A549 (cell line): ENCODE measurements around the gene TESK2. TPM values are rescaled to one million over a fixed set of nuclear protein-coding genes. Genes with fewer than 3 reads are reported as not detected.

Source experiments
- ATAC-seq, 2 experiments: fragments of 200-7000 bp in 1 of 2; fragments of >200 bp in 1 of 2; cut with Nextera tagmentation in 1 of 2; cut with Tn5 transposase in 1 of 2; 3 replicates each; pipeline versions ENCODE4 v1.8.0 to v1.9.1; 2018 to 2020; ENCODE audit warnings: mild to moderate bottlenecking in 1 of 2, moderate library complexity in 1 of 2
- CTCF ChIA-PET: fragments of 300-600 bp; sonication (Branson Sonifier 250); formaldehyde crosslinking; extraction: SDS; loops from one replicate; lab custom pipeline; 2021; ENCODE audit warnings: antibody characterized with exemption, inconsistent platforms; lab: Yijun Ruan, JAX
- POLR2A ChIA-PET: fragments of 350-600 bp; formaldehyde crosslinking; extraction: SDS; loops from one replicate; lab custom pipeline; 2021; ENCODE audit warnings: antibody characterized with exemption, inconsistent platforms; lab: Yijun Ruan, JAX
- DNase-seq, 2 experiments: peaks; one replicate each; pipeline versions ENCODE4 v3.0.0 to v3.0.0-alpha.2; 2011 to 2016; ENCODE audit warnings: low read depth in 1 of 2, low spot score in 1 of 2
- FAIRE-seq: peaks from 2 replicates; lab custom pipeline; 2011; peaks lifted over from hg19 to GRCh38; lab: Jason Lieb, UNC
- H3K27ac ChIP-seq, 2 experiments: fragments of >200 bp; sonication (Bioruptor Twin); formaldehyde crosslinking; 3 replicates each; pipeline ENCODE4 v1.5.1; 2016 to 2017
- H3K4me1 ChIP-seq: fragments of >200 bp; sonication (Bioruptor Twin); formaldehyde crosslinking; 3 replicates; pipeline ENCODE4 v1.6.1; 2016
- H3K4me2 ChIP-seq: fragments of >200 bp; sonication (Bioruptor Twin); formaldehyde crosslinking; 3 replicates; pipeline ENCODE4 v1.6.1; 2016
- H3K4me3 ChIP-seq: fragments of >200 bp; sonication (Bioruptor Twin); formaldehyde crosslinking; 3 replicates; pipeline ENCODE4 v1.5.1; 2016
- H3K9me3 ChIP-seq: fragments of >200 bp; sonication (Bioruptor Twin); formaldehyde crosslinking; 3 replicates; pipeline ENCODE4 v1.6.1; 2016
- BHLHE40 ChIP-seq: IDR thresholded peaks from 2 replicates; pipeline ENCODE4 v1.6.1; 2012; ENCODE audit warnings: low read depth, low read length, inconsistent platforms
- CBX8 ChIP-seq: fragments of 200-600 bp; sonication (generic); IDR thresholded peaks from 2 replicates; pipeline ENCODE4 v1.6.1; 2016
- EHMT2 ChIP-seq: fragments of 200-600 bp; sonication (generic); IDR thresholded peaks from 2 replicates; pipeline ENCODE4 v1.6.1; 2016; ENCODE audit warnings: antibody characterized with exemption, low read depth, mild to moderate bottlenecking, moderate library complexity
- HEYL ChIP-seq: fragments of 250-450 bp; sonication (Bioruptor Pico); IDR thresholded peaks from 2 replicates; pipeline ENCODE4 v1.8.0; 2021; ENCODE audit warnings: mild to moderate bottlenecking, moderate library complexity
- HOXA7 ChIP-seq: fragments of 250-450 bp; sonication (Bioruptor Pico); IDR thresholded peaks from 2 replicates; pipeline ENCODE4 v1.5.0; 2020; ENCODE audit warnings: mild to moderate bottlenecking, moderate library complexity
- JUNB ChIP-seq: fragments of >200 bp; sonication (Bioruptor Twin); formaldehyde crosslinking; IDR thresholded peaks from 2 replicates; pipeline ENCODE4 v1.6.1; 2016
- KDM1A ChIP-seq: fragments of 200-600 bp; sonication (generic); IDR thresholded peaks from 2 replicates; pipeline ENCODE4 v1.6.1; 2016; ENCODE audit warnings: low read depth, mild to moderate bottlenecking
- KDM5A ChIP-seq: fragments of 200-600 bp; sonication (generic); IDR thresholded peaks from 2 replicates; pipeline ENCODE4 v1.6.1; 2016; ENCODE audit warnings: antibody characterized with exemption, mild to moderate bottlenecking
- MAX ChIP-seq: IDR thresholded peaks from 2 replicates; pipeline ENCODE4 v1.6.1; 2012
- MAZ ChIP-seq: fragments of 150-350 bp; IDR thresholded peaks from 2 replicates; pipeline ENCODE4 v1.6.1; 2014; ENCODE audit warnings: antibody characterized with exemption, low read depth, low read length, borderline replicate concordance
- NFE2L2 ChIP-seq: fragments of 150-350 bp; conservative IDR thresholded peaks from 2 replicates; pipeline ENCODE4 v1.6.1; 2014; ENCODE audit warnings: low read length
- NPAS2 ChIP-seq: fragments of 250-450 bp; sonication (Bioruptor Pico); IDR thresholded peaks from 2 replicates; pipeline ENCODE4 v1.8.0; 2022; ENCODE audit warnings: mild to moderate bottlenecking, moderate library complexity, borderline replicate concordance
- PHF8 ChIP-seq: fragments of 200-600 bp; sonication (generic); IDR thresholded peaks from 2 replicates; pipeline ENCODE4 v1.6.1; 2016; ENCODE audit warnings: low read depth, mild to moderate bottlenecking, antibody characterized with exemption, moderate library complexity, borderline replicate concordance
- POLR2AphosphoS2 ChIP-seq: conservative IDR thresholded peaks from 2 replicates; pipeline ENCODE4 v1.6.1; 2012; ENCODE audit warnings: low read length, improper control_type of control experiment, inconsistent platforms
- RAD21 ChIP-seq, 2 experiments: fragments of >200 bp in 1 of 2; sonication (Bioruptor Twin) in 1 of 2; formaldehyde crosslinking in 1 of 2; IDR thresholded peaks in 1 of 2; conservative IDR thresholded peaks in 1 of 2; 2 replicates in 1 of 2; 3 replicates in 1 of 2; pipeline ENCODE4 v1.6.1; 2012 to 2018; ENCODE audit warnings: inconsistent platforms in 1 of 2
- RCOR1 ChIP-seq: fragments of 150-350 bp; IDR thresholded peaks from 2 replicates; pipeline ENCODE4 v1.6.1; 2014; ENCODE audit warnings: antibody characterized with exemption, low read length, low read depth
- RFX5 ChIP-seq: fragments of 450-650 bp; IDR thresholded peaks from 2 replicates; pipeline ENCODE4 v1.7.1; 2014; ENCODE audit warnings: antibody characterized with exemption, mild to moderate bottlenecking, moderate library complexity
- SREBF2 ChIP-seq: fragments of 450-650 bp; IDR thresholded peaks from 2 replicates; pipeline ENCODE4 v1.6.1; 2014; ENCODE audit warnings: mild to moderate bottlenecking, moderate library complexity
- USF2 ChIP-seq: fragments of 450-650 bp; IDR thresholded peaks from 2 replicates; pipeline ENCODE4 v1.6.1; 2014; ENCODE audit warnings: antibody characterized with exemption
- ZC3H11A ChIP-seq: fragments of 450-650 bp; IDR thresholded peaks from 2 replicates; pipeline ENCODE4 v1.6.1; 2014; ENCODE audit warnings: antibody characterized with exemption, mild to moderate bottlenecking
- WGBS: methylation state at CpG from one replicate; pipeline ENCODE4 v1.1.6; 2017; ENCODE audit errors: missing lambda C conversion rate; 5-methylcytosine and 5-hydroxymethylcytosine counted together
- polyA plus RNA-seq, 4 experiments: library from polyadenylated mRNA; depleted of rRNA in 3 of 4; stranded (reverse); fragments of >200 nt; fragmentation: RNase III in 1 of 4; extraction: RNeasy Plus Mini Kit Qiagen cat#74134 plus additional on column Dnase treatment in 1 of 4; gene quantifications; 2 replicates in 3 of 4; 3 replicates in 1 of 4; pipeline ENCODE4 v1.2.3, GENCODE V29; 2011 to 2017
- TF ChIP-seq, protein P1 (sequence below): fragments of 250-450 bp; sonication (Bioruptor Pico); IDR thresholded peaks from 2 replicates; pipeline ENCODE4 v1.5.0; 2020; ENCODE audit warnings: low read depth, mild to moderate bottlenecking, moderate library complexity
- TF ChIP-seq, protein P2 (sequence below): fragments of >200 bp; sonication (Bioruptor Twin); formaldehyde crosslinking; IDR thresholded peaks from 3 replicates; pipeline ENCODE4 v1.5.1; 2016

The TESK2 gene
- polyA plus RNA-seq, 2 of the 4 experiments (the other 2 are of a cell fraction): 0.22 to 0.48 TPM

GRCh38 chr1:45348020-45348419 is 142.9 kb downstream of the TESK2 start (continued):
- TF ChIP-seq HEYL (CRISPR knock-in tag) (no peak), RAD21 (conservative IDR thresholded peaks at IDR 0.05 in 1 of 2, IDR thresholded peaks at IDR 0.05 in 1 of 2) (no peak), CBX8 (no peak), ZC3H11A (no peak)

DNA sequence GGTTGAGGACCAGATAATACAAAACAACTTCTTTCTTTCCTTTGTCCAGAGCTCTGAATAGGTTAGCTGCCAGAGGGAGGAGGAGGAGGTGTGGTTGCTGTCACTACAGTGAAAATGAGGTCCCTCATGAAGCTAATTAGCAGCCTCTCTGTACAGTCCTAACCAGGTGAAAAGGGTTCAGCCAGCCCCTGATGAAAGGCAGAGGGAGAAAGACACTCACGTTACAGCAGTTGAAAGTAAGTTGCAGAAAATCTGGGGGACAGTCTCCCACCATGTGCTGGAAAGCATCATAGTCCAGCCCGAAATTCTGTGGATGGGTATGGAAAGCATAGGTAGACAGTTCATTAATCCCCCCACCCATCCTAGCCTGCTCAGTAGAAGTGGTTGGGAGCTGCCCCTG is 144.5 kb downstream of the TESK2 start:
- 73% methylated on average over 2 of the region's 2 CpGs for WGBS
- CTCF ChIA-PET: interaction anchor here (1.5 to 7.3 kb wide), 4 partner anchors 10 to 335 kb away, joined by 3 to 43 read pairs (median 16); partner anchors contain the start of genes TESK2 and UROD
- no peak for ATAC-seq

GRCh38 chr1:45345014-45345413 is 145.9 kb downstream of the TESK2 start:
- H3K9me3 ChIP-seq: no peaks in the 10 kb centered on the region
- H3K4me3 ChIP-seq: no peak overlapping the region
- WGBS: 91% methylated on average over 6 of the region's 13 CpGs
- DNase-seq (no peak), ATAC-seq (no peak), FAIRE-seq (no peak)
- ChIA-PET CTCF (interaction anchor here (1.4 to 7.3 kb wide), 3 partner anchors 12 to 19 kb away, joined by 3 to 43 read pairs (median 6); partner anchors contain the start of gene HPDL), POLR2A (no interaction called here)
- H3K4me2 ChIP-seq: no peak overlapping the region
- no peak overlapping the region for H3K27ac ChIP-seq
- H3K4me1 ChIP-seq: peaks cover 17% of the 10 kb centered on the region
- no peak for TF ChIP-seq CBX8
- TF ChIP-seq SREBF2: no peak
- TF ChIP-seq PHF8: no peak
- TF ChIP-seq MAZ: no peak
- no peak for TF ChIP-seq NFE2L2
- no peak for TF ChIP-seq RFX5
- TF ChIP-seq, protein P1, sequence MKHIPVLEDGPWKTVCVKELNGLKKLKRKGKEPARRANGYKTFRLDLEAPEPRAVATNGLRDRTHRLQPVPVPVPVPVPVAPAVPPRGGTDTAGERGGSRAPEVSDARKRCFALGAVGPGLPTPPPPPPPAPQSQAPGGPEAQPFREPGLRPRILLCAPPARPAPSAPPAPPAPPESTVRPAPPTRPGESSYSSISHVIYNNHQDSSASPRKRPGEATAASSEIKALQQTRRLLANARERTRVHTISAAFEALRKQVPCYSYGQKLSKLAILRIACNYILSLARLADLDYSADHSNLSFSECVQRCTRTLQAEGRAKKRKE: no peak
- no peak for TF ChIP-seq POLR2AphosphoS2
- no peak for TF ChIP-seq KDM5A
- no peak for TF ChIP-seq NPAS2
- TF ChIP-seq, protein P2, sequence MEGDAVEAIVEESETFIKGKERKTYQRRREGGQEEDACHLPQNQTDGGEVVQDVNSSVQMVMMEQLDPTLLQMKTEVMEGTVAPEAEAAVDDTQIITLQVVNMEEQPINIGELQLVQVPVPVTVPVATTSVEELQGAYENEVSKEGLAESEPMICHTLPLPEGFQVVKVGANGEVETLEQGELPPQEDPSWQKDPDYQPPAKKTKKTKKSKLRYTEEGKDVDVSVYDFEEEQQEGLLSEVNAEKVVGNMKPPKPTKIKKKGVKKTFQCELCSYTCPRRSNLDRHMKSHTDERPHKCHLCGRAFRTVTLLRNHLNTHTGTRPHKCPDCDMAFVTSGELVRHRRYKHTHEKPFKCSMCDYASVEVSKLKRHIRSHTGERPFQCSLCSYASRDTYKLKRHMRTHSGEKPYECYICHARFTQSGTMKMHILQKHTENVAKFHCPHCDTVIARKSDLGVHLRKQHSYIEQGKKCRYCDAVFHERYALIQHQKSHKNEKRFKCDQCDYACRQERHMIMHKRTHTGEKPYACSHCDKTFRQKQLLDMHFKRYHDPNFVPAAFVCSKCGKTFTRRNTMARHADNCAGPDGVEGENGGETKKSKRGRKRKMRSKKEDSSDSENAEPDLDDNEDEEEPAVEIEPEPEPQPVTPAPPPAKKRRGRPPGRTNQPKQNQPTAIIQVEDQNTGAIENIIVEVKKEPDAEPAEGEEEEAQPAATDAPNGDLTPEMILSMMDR: no peak
- TF ChIP-seq USF2: no peak

More for the DNA sequence above, 144.5 kb downstream of the TESK2 start:
- FAIRE-seq: no peak
- Histone ChIP-seq H3K4me3 (no peak overlapping the region), H3K4me2 (no peak overlapping the region), H3K27ac (no peak overlapping the region), H3K4me1 (peaks cover 9% of the 10 kb centered on the region; the same call in 2 of the 3 replicates), H3K9me3 (no peaks in the 10 kb centered on the region)
- DNase-seq: no peak
- TF ChIP-seq MAX (no peak), HOXA7 (CRISPR knock-in tag) (no peak)
- POLR2A ChIA-PET: interaction anchor here (1.0 to 2.0 kb wide), 2 partner anchors 43 to 165 kb away, joined by 3 to 9 read pairs; no protein-coding TSS in a partner anchor

DNA sequence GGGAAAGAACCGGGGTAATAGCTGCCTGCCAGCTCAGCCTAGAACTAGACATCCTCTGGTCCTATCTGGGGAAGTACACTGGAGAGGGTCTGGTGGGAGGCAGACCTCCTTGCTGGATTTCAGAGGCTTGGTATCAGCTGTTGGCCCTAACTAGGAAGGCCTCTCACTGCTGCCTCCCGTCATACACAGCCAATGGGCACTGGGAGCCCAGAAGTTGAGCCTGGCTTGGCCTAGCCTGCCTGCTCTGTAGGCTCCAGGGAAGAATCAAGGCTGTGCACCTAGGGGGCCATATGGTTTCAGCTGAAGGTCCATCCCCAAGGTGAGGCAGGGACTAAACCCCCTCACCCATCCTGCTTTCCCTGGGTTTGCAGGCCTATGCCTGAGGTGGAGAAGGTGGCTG is 146.5 kb downstream of the TESK2 start:
- POLR2A ChIA-PET: no interaction called here
- ATAC-seq (no peak), FAIRE-seq (no peak), DNase-seq (no peak)
- H3K9me3 ChIP-seq: no peaks in the 10 kb centered on the region
- peaks cover 17% of the 10 kb centered on the region for H3K4me1 ChIP-seq
- CTCF ChIA-PET: interaction anchor here (1.4 kb wide), 1 partner anchor 18 kb away, joined by 3 read pairs; the partner anchor contains the start of gene HPDL
- WGBS: no CpG with 5 or more reads among the region's 2 CpGs
- H3K4me2 ChIP-seq: no peak overlapping the region
- no peak for TF ChIP-seq HOXA7 (CRISPR knock-in tag)
- no peak for TF ChIP-seq JUNB
- no peak for TF ChIP-seq RAD21 (conservative IDR thresholded peaks at IDR 0.05 in 1 of 2, IDR thresholded peaks at IDR 0.05 in 1 of 2)
- TF ChIP-seq RCOR1: no peak
- no peak for TF ChIP-seq EHMT2
- no peak for TF ChIP-seq PHF8
- TF ChIP-seq KDM1A: no peak
- TF ChIP-seq BHLHE40: no peak
- H3K4me3 ChIP-seq: no peak overlapping the region
- no peak overlapping the region for H3K27ac ChIP-seq
